RPMI7951 (cell line): ENCODE measurements around the gene TUBA4B. TPM values are rescaled to one million over a fixed set of nuclear protein-coding genes. Genes with fewer than 3 reads are reported as not detected.
"Not testable (repeated sequence)": the region's sequence is repeated elsewhere in the genome, so short reads cannot be mapped to it uniquely, and the experiment has no call there.

ENCODE experiments used
- DNase-seq: peaks from one replicate; pipeline ENCODE4 v3.0.0-alpha.2; 2012; ENCODE audit warnings: low read depth
- total RNA-seq: library from RNA; depleted of rRNA; stranded (reverse); fragments of >200 nt; shearing (Covaris generic); gene quantifications from 2 replicates; pipeline ENCODE4 v1.2.3, GENCODE V29; 2014

The TUBA4B gene
- total RNA-seq, 1 experiment from 2014 or later, result not detected

DNA sequence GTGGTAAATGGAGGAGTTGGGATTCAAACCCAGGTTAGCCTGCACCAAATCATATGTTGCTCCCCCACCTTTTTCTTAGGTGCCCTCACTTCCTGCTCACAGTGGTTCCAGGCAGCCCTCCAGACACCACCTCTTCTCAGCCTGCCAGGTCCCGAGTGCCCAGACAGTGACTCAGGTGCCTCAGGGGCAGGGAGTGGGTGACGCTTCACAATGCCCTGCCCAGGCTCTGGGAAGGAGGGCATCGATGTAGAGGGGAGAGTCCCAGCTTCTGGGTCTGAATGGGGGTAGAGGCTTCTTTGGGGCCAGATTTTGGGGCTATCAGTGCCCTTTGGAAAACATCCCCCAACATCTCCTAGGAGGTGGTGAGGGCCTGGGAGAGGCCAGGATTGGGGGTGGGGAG is 20.9 kb downstream of the TUBA4B start:
- DNase-seq, result peak; percentile 84

DNA sequence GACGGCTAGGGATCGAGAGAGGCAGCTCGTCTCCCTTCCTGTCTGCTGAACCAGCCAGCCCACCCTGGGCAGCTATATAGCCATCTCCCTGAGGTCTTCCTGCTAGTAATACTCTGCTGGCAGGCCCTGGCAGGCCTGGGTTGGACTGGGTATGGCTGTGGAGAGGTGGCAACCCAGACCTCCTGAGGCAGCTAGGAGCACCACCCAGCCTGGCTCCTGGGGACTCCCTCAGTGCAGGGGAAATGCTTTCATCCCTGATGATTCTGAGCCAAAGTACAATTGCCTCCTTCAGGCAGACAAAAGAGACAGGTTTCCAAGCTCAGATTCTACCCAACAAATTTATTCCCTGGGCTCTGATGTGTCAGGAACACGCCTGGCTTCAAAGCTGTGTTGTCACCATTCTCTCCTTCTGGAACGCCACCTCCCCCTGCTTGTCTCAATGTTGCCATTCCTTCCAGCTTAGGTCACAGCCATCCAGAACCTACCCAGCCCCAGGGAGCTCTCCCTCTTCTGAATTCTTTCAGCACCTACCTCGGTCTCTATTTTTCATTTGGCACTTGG is 21.4 kb downstream of the TUBA4B start:
- DNase-seq, result peak; percentile 81

DNA sequence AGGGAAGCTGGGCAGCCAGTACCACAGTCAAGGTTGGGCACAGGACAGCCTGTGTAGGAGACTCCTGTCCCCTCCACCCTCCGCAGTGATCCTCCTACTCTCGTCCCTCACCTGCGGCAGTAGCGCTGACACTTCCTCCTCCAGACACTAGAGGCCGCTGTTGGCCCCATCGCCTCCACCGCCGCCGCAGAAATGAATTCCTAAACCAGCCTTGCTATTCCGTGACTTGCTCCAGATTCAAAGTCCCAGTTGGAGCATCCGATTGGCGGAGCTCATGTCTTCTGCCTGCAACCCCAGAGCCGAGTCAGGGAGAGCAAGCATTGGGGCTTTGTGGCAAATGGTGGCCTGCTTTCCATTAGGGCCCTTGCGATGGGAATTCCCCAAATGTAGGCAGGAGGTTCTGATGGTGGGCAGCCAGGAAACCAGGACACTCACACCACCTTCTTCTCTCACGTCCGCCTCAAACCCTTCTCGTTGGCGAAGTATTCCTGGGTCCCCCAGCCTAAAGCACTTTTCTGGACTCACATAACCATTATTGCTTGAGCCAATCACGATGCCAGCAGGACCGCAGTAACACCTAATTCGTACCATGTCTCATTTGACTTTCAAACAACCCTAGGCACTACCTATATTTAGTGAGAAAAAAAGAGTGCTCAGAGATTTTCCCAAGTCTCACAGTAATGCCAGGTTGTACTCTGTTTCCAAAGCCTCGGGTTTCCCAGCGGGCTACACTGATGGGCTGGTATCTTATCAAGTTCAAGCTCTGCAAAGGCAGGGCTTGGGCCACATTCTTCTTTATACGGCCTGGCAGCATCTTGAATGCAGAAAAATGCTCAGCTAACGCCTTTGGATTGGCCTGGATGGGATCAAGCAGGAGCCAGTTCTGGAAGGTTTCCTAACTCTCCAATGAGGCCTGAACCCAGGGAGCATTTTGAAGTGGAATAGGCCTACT is 24.9 kb downstream of the TUBA4B start:
- DNase-seq, result peak; percentile 77

DNA sequence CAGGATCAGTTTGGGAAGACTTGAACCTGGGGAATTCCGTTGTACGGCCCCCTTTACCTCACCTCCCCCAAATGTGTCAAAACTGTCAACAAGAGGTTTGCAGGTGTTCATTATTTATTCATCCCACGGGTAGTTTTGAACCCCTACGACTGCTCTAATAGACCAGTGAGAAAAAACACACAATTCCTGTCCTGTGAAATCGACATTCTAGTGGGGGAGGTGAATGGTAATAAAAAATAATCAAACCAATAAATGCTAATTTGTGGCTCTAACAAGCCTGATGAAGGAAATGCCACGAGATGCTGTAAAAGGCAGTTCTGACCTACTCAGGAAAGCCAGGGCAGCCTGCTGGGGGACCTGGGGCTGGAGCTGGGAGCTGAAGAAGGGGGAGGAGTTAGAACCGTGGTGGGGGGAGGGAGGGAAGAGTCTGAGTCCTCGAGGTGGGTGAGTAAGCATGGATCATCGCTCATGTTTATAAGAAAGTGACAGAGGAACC is 25.7 kb downstream of the TUBA4B start:
- no peak for DNase-seq

DNA sequence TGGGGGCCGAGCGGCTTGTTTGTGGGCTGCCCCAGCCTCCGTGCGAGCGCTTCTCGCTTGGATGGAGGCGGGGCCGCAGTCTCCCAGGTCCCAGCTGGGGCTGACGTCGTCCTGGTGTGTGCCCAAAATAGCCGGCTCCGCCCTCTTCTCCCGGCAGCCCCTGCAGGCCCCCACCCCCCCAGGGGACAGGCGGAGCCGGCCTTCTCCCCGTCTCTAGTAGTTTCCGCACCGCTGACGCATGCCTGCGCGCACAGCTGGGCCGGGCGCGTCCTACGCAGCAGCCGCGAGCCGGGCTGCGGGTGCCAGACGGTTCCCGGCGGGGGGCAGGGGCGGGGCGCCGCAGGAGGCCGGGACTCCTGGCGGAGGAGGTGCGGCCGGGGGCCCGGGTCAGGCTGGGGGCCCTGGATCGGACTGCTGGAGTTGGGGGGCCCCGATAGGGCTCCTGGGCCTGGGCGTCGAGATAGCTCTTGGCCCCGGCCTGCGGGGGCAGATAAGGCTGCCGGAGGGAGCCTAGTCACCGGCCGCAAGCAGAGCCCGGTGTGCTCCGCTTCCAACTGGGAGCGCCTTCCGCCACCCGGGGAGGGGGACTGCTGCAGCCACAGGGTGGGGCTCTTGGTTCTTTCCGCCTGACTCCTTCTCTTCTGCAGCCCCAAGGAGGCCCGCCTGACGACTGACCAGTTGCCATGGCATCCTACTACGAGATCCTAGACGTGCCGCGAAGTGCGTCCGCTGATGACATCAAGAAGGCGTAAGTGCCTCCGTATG is 26.3 kb downstream of the TUBA4B start, which contains the start of gene DNAJB2:
DNAJB2 (plus strand) TSS at position 216 of the 765 bp plus-strand sequence; CDS start at position 684, 468 bp downstream.
- DNase-seq, result peak; percentile 99

DNA sequence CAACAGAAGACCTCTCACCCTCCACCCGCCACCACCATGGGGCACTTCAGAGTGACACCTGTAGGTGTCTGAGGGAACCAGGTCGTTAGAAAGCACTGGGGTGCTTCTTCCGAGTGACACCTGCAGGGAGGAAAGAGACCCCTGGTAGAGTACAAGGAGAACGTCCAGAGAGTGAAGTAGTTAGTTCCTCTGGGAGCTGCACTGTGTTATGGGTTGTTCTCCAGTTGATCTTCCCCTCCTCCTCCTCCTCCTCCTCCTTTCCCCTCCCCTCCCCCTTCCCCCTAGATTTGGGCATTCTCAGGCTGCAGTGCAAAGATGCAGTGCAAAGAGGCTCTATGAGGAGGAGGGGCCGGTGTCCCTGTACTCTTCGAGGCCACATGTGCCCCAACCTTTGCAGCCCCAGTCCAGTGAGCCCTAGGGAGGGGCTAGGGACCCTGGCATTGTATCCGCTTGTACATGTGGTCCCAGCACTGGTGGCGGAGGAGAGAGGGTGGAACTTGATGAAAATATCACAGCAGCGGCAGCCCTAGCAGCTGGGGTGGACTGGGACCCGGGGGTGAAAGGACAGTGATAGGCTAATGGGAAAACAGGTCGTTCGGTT is 27.0 kb downstream of the TUBA4B start:
- no peak for DNase-seq

DNA sequence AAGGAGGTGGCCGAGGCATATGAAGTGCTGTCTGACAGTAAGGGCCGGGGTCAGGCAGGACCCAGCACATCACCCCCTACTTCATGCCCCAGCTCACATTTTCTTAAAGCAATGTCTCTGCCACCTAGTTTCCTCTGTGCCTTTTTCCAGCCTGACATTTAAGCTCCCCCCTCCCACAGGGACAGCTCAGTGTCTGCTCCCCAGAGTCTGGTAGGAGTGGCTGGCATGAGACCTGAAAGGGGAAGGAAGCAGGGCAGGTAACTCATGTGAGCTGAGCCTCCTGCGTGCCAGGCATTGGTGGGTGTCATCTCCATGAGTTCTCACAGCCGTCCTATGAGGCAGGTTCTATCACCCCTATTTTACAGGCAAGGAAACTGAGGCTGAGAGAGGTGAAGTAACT is 27.6 kb downstream of the TUBA4B start:
- DNase-seq, result no peak

DNA sequence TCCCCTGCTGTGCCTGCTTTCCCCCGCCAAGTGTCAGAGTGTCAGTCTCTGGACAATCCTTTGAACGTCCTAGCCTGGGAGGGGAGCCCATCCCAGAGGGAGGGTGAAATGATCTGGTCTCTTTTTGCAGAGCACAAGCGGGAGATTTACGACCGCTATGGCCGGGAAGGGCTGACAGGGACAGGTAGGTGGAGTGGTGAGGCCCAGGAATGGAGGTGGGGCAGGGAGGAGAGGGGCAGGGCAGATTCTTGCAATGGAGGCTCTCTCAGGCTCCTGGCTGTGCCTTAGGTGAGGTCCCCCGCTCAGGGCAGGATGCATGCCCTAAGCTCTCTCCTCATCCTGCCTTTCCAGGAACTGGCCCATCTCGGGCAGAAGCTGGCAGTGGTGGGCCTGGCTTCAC is 28.5 kb downstream of the TUBA4B start:
- no peak for DNase-seq

DNA sequence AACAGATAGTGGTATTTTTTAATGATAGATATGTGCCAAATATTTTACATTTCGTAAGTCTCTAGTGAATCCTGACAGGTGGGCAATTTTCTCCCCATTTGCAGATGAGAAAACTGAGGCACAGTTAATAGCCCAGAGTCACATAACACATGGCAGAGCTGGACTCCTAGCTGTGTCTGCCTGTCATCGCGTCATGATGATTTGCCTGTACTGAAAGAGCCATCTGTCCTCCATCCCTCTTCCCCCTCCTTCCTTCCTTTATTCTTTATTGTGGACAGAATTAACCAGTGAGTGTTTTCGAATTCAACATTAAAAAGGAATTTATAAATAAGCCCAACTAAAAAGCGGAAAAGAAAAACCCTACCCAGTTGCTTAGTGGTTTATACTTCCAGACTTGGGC is 29.3 kb downstream of the TUBA4B start:
- DNase-seq, result no peak

DNA sequence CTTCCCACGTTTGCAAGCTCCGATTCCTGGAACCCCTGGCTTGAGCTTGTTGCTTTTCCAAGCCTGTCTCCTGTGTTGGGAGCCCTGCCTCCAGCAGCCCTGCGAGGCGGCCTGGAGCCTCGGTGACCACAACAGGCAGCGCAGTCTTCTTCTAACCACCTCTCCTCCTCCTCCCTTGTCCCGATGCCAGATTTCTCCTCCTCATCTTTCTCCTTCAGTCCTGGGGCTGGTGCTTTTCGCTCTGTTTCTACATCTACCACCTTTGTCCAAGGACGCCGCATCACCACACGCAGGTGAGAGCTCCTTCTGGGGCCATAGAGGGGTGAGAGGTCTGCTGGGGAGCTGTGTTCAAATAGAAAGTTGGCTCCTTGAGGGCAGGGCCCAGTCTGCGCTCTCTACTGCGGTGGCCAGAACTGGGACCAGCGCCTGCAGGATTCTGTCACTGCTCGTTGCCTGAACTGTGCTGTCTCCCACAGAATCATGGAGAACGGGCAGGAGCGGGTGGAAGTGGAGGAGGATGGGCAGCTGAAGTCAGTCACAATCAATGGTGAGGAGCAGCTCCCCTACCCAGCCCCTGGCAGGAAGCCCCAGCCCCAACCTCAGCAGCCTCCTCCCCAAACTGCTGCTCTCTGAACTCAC is 30.0 kb downstream of the TUBA4B start:
- DNase-seq, result no peak

DNA sequence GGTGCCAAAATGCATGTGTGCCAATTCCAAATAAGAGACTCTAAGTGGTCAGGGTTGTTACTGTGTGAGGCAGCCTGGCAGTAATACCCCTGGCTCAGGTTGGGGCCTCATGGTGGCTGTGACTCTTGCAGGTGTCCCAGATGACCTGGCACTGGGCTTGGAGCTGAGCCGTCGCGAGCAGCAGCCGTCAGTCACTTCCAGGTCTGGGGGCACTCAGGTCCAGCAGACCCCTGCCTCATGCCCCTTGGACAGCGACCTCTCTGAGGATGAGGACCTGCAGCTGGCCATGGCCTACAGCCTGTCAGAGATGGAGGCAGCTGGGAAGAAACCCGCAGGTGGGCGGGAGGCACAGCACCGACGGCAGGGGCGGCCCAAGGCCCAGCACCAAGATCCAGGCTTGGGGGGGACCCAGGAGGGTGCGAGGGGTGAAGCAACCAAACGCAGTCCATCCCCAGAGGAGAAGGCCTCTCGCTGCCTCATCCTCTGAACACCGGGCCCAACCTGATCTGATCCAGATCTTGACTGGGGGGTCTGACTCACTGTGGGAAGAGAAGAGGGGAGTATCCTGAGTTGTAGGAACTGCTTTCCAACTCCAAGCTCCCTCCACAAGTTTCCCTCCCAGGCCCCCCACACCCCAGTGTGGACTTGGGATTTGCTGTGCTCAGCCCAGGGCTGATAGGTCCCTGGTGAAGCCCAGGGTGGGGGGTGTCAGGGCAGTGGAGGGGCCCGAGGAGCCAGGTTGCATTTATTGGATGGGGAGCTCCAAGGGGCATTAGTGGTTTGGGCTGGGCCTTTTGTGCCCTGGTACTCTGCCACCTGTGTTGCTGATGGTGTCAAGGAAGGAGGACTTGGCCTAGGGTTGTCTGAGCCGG is 31.7 kb downstream of the TUBA4B start:
- no peak for DNase-seq

DNA sequence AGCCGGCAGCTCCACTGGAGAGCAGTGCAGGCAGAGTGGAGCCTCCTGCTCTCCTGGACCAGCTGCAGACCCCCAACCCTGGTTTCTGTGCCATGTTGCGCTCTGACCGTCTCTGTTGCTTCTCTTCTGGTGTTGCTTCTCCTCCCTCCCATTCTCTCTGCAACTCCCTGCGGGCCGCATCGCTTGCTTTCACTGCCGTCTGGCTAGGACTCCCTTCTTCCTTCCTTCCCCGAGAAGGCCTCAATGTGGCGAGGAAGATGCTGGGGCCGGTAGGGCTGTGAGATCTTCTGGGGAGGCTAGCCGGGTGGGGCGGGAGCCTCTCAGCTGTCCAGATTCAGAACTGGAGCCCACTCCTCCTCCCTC is 32.3 kb downstream of the TUBA4B start:
- DNase-seq, result no peak

DNA sequence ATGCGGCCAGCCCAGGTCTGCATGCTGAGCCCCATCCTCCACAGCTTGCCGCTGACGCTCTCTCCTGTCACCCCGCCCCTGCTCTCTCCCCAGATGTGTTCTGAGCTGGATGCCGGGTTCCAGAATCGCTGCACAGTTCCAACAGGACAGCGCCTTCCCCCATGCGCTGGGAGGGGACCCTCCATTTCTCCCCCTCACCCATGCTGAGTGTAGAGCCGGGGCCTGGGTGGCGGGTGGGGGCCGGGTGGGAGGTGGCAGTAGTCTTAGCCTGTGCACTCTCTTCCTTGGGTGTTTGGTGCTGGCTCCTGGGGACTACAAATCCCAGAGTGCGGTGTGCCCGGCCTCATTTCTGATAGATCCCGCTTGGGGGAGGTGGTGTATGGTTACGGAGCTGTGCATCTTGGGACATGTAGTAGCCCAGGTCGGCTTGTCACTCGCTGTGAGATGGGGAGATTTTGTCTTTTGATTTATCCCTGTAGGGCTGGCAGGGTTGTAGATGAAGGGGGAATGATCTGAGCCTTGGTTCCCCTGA is 32.9 kb downstream of the TUBA4B start:
- DNase-seq, result no peak

DNA sequence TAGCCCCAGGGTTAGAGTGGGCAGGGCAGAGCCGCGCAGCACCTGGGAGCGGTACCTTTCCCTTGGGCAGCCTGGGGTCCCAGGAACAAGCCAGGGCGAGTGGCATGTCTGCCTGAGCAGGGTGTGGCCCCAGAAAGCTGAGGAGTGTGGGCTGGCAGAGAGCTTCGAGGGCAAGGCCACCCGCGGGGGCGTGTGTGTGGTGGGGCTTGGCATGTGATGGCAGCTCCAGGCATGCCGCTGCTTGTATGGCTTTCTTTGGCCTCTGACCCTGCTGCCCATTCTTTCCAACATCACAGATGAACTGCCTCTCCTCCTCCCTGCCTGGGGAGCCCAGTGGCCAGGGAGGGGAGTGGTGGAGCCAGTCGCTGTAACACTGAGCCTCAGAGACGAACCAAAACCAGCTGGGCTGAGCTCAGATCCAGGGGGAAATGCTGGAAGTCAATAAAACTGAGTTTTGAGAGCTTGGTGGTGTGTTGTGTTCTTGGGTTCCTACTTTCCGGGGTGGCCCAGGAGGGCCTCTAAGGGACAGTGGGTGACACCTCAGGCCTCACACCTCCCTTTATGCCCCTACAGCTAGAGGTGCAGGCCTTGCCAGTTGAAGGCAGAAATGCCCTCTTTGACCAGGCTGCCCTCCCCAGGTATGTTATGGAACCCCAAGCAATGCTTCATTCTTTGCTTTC is 33.5 kb downstream of the TUBA4B start:
- DNase-seq, result no peak

DNA sequence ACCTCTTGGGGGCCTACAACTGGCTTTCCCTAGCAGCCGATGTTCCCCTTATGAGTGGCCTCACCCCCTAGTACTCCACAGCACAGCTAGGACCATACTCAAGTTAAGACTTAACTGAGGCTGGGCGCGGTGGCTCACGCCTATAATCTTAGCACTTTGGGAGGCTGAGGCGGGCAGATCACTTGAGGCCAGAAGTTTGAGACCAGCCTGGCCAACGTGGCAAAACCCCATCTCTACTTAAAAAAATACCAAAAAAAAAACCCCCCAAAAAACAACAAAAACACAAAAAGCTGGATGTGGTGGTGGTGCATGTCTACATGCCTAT is 34.0 kb downstream of the TUBA4B start:
- DNase-seq, result not testable (repeated sequence)

DNA sequence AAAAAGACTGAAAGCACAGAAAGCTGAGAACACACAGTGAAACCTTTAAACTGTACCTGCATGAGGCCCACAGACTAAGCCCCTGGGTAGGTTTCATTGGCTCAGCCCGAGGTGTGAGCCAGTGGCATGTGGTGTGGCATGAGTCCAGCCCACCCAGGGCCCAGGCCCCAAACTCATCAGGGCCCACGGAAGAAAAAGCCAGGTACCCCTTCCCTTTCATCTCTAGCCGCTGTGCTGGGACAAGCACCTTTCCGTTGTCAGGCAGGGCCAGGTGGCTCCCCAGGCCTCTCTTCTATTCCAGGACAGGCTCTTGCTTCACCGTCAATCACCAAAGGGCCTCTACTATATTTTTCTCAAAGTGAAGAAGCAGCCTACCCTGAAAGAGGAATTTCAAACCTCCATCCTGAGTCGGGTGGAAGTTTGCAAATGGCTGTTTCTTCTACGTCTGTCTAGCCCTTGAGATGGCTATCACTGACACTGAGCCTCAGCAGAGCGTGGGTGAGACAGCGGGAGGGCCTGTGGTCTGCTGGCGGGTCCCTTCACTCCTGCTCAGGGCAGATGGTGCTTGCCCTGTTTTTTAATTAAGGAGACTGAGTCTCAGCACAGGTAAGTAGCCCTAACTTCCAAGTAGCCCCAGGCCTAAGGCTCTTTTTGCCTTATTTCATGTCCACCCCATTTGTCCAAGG is 34.7 kb downstream of the TUBA4B start:
- no peak for DNase-seq

DNA sequence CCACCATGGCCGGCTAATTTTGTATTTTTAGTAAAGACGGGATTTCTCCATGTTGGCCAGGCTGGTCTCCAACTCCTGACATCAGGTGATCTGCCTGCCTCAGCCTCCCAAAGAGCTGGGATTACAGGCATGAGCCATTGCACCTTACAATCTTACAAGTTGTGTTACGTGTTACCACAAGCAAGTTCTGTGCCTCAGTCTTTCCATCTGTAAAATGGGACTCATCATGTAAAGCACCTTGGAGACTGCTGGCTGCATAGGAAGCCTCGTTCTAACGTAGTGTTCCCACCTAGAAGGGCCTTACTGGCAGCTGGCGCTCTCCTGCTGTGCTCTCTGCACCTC is 36.1 kb downstream of the TUBA4B start:
- no peak for DNase-seq

DNA sequence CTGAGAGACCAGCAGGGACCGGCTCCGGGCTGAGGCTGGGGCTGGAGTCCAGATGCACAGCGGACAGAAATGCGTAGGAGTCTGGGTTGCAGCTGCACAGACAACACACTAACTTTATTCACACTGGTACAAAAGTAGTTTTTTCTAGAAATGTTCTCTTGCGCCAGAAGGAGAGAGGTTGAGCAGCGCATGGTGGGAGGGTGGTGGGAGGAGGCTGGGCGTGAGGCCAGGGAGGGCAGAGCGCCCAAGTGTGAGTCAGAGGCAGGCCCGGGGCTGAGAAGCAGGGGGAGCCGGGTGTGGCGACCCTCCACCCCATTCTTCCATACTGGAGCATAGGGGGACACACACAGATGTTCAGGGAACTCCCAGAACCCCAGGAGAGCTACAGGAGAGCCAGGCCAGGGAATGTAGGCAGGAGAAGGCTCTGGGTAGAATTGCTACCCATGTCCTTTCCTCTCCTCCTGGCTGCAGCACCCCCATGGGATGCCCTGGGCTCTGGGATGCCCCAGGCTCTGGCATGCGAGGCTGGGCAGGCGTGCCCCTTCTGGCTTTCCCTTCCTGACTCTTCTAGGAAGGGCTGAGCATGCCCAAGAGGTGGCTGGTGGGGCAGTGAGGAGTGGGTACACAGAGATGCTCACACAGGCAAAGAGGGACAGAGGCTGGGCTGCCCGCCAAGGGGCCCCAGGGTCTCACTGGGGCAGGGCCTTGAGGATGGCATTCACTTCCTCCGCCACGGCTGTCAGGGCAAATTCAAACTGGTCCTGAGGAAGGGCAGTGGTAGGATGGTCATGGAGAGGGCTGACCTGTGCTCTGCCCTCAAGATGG is 36.7 kb downstream of the TUBA4B start:
- DNase-seq, result peak; percentile 93
